ENCODE data around the gene DNAI2. TPM values are rescaled to one million over a fixed set of nuclear protein-coding genes. Genes with fewer than 3 reads are reported as not detected.

The DNAI2 gene
- polyA plus RNA-seq, 1 of the 3 experiments (the other 2 are of a cell fraction), result not detected

GRCh38 chr17:74354123-74354522, 80.1 kb downstream of the DNAI2 start:
- Histone ChIP-seq H3K27ac (ENCODE audit: low read depth in 2 of 2, low read length in 1 of 2) (no peak overlapping the region), H2AFZ (ENCODE audit: low read depth) (no peak overlapping the region), H3K9me3 (no peaks in the 10 kb centered on the region), H3K4me2 (no peak overlapping the region), H3F3A (replicated peaks; ENCODE audit: insufficient read depth) (no peaks in the 10 kb centered on the region), H3K4me1 (ENCODE audit: control insufficient read depth in 1 of 2, insufficient read depth in 2 of 2, low read depth in 1 of 2, low read length in 1 of 2) (peaks cover 0 to 2% of the 10 kb centered on the region in 2 experiments; a peak in 1 of 4 replicates), H3K79me2 (ENCODE audit: insufficient read depth) (no peaks in the 10 kb centered on the region), H3K27me3 (ENCODE audit: insufficient read depth) (no peaks in the 10 kb centered on the region), H3K9ac (no peak overlapping the region), H3K9me2 (no peaks in the 10 kb centered on the region), H3K36me3 (replicated peaks in 1 of 2; ENCODE audit: control insufficient read depth in 1 of 2, insufficient read depth in 2 of 2, low read length in 1 of 2) (no peaks in the 10 kb centered on the region), H4K20me1 (ENCODE audit: insufficient read depth) (no peaks in the 10 kb centered on the region), H3K4me3 (ENCODE audit: low read depth in 2 of 2, low read length in 1 of 2) (no peak overlapping the region)
- ChIA-PET CTCF (interaction anchor here (1.0 to 12.6 kb wide), 9 partner anchors 9 to 55 kb away, joined by 3 to 194 read pairs (median 8); partner anchors contain the start of genes BTBD17 and GPR142), POLR2A (no interaction called here)
- WGBS (ENCODE audit: low lambda C conversion rate), result 16% methylated on average over 25 of the region's 29 CpGs
- peak; percentile 94 for DNase-seq
- peak; percentile 55; the same call in 1 of the 2 replicates for TF ChIP-seq SMC3 (IDR thresholded peaks at IDR 0.05; ENCODE audit: low read depth, low read length)
- TF ChIP-seq FOXM1 (IDR thresholded peaks at IDR 0.05; ENCODE audit: low read depth), result no peak
- TF ChIP-seq USF1 (IDR thresholded peaks at IDR 0.05; ENCODE audit: borderline replicate concordance, low read depth), result no peak
- no peak for TF ChIP-seq CHD2 (IDR thresholded peaks at IDR 0.05; ENCODE audit: low read length, partially characterized antibody)
- peak; percentile 54 for TF ChIP-seq RAD21 (IDR thresholded peaks at IDR 0.05; ENCODE audit: low read length)
- TF ChIP-seq JUND (IDR thresholded peaks at IDR 0.05), result no peak
- TF ChIP-seq MXI1 (IDR thresholded peaks at IDR 0.05; ENCODE audit: low read depth, low read length), result no peak

GRCh38 chr17:74354561-74354960, 80.5 kb downstream of the DNAI2 start:
- Histone ChIP-seq H3K9me3 (no peaks in the 10 kb centered on the region), H3K9ac (no peak overlapping the region), H4K20me1 (ENCODE audit: insufficient read depth) (no peaks in the 10 kb centered on the region), H3K4me1 (ENCODE audit: control insufficient read depth in 1 of 2, insufficient read depth in 2 of 2, low read depth in 1 of 2, low read length in 1 of 2) (peaks cover 0 to 2% of the 10 kb centered on the region in 2 experiments; a peak in 1 of 4 replicates), H3K79me2 (ENCODE audit: insufficient read depth) (no peaks in the 10 kb centered on the region), H3K4me3 (ENCODE audit: low read depth in 2 of 2, low read length in 1 of 2) (no peak overlapping the region), H3K27me3 (ENCODE audit: insufficient read depth) (no peaks in the 10 kb centered on the region), H3K36me3 (replicated peaks in 1 of 2; ENCODE audit: control insufficient read depth in 1 of 2, insufficient read depth in 2 of 2, low read length in 1 of 2) (no peaks in the 10 kb centered on the region), H3K4me2 (no peak overlapping the region), H3K9me2 (no peaks in the 10 kb centered on the region), H3F3A (replicated peaks; ENCODE audit: insufficient read depth) (no peaks in the 10 kb centered on the region), H3K27ac (ENCODE audit: low read depth in 2 of 2, low read length in 1 of 2) (no peak overlapping the region), H2AFZ (ENCODE audit: low read depth) (no peak overlapping the region)
- no peak for DNase-seq
- TF ChIP-seq TCF12 (IDR thresholded peaks at IDR 0.05) (no peak), GABPA (IDR thresholded peaks at IDR 0.05; ENCODE audit: low read depth) (no peak), MXI1 (IDR thresholded peaks at IDR 0.05; ENCODE audit: low read depth, low read length) (no peak)
- ChIA-PET CTCF (interaction anchor here (0.7 to 4.7 kb wide), 6 partner anchors 9 to 52 kb away, joined by 3 to 44 read pairs (median 4); partner anchors contain the start of gene GPR142), POLR2A (no interaction called here)
- 81% methylated on average over 8 of the region's 10 CpGs for WGBS (ENCODE audit: low lambda C conversion rate)

- Histone ChIP-seq H3K27me3 (ENCODE audit: insufficient read depth) (no peaks in the 10 kb centered on the region), H3K4me1 (ENCODE audit: control insufficient read depth in 1 of 2, insufficient read depth in 2 of 2, low read depth in 1 of 2, low read length in 1 of 2) (peaks cover 0 to 2% of the 10 kb centered on the region in 2 experiments; a peak in 1 of 4 replicates), H3K9ac (no peak overlapping the region), H3K4me3 (ENCODE audit: low read depth in 2 of 2, low read length in 1 of 2) (no peak overlapping the region), H3K79me2 (ENCODE audit: insufficient read depth) (no peaks in the 10 kb centered on the region), H3K9me3 (no peaks in the 10 kb centered on the region), H2AFZ (ENCODE audit: low read depth) (no peak overlapping the region), H3K27ac (ENCODE audit: low read depth in 2 of 2, low read length in 1 of 2) (no peak overlapping the region), H3K36me3 (replicated peaks in 1 of 2; ENCODE audit: control insufficient read depth in 1 of 2, insufficient read depth in 2 of 2, low read length in 1 of 2) (no peaks in the 10 kb centered on the region), H3K9me2 (no peaks in the 10 kb centered on the region), H4K20me1 (ENCODE audit: insufficient read depth) (no peaks in the 10 kb centered on the region), H3K4me2 (no peak overlapping the region), H3F3A (replicated peaks; ENCODE audit: insufficient read depth) (no peaks in the 10 kb centered on the region)
- WGBS (ENCODE audit: low lambda C conversion rate), result 72% methylated on average over 4 of the region's 8 CpGs
- ChIA-PET CTCF (interaction anchor here (0.7 to 4.7 kb wide), 8 partner anchors 8 to 103 kb away, joined by 3 to 44 read pairs (median 4); partner anchors contain the start of gene GPR142), POLR2A (no interaction called here)
- TF ChIP-seq FOXM1 (IDR thresholded peaks at IDR 0.05; ENCODE audit: low read depth) (no peak), PBX3 (IDR thresholded peaks at IDR 0.05) (no peak), TEAD4 (IDR thresholded peaks at IDR 0.05; ENCODE audit: borderline replicate concordance, insufficient read depth) (no peak), FOXJ3 (CRISPR knock-in tag; IDR thresholded peaks at IDR 0.05) (no peak), EZH2phosphoT487 (IDR thresholded peaks at IDR 0.05; ENCODE audit: borderline replicate concordance, low read depth) (no peak), RCOR1 (IDR thresholded peaks at IDR 0.05; ENCODE audit: low read length) (no peak)
- no peak for DNase-seq
Observed at GRCh38 chr17:74355065-74355464, 81.0 kb downstream of the DNAI2 start.

All from SK-N-SH (cell line).